GM23338 (cell line): ENCODE data around the gene CAMTA1.

Experiments
- JUNB ChIP-seq: IDR thresholded peaks from one replicate; pipeline ENCODE4 v1.6.1; 2016; ENCODE audit warnings: antibody characterized with exemption; ENCODE audit not compliant: unreplicated experiment
- POLR2AphosphoS5 ChIP-seq: IDR thresholded peaks from 2 replicates; pipeline ENCODE4 v1.6.1; 2016; ENCODE audit warnings: antibody characterized with exemption, low read depth
- TF ChIP-seq, protein P1 (sequence below), 2 experiments: fragments of 200-600 bp in 1 of 2; sonication (generic) in 1 of 2; conservative IDR thresholded peaks; 2 replicates each; pipeline versions ENCODE4 v1.5.1 to v1.6.1; 2016 to 2017; ENCODE audit warnings: antibody characterized with exemption in 2 of 2, low read depth in 2 of 2, mild to moderate bottlenecking in 2 of 2, moderate library complexity in 1 of 2
- TF ChIP-seq, protein P2 (sequence below): IDR thresholded peaks from one replicate; pipeline ENCODE4 v1.6.1; 2018; ENCODE audit warnings: antibody characterized with exemption; ENCODE audit not compliant: unreplicated experiment

DNA sequence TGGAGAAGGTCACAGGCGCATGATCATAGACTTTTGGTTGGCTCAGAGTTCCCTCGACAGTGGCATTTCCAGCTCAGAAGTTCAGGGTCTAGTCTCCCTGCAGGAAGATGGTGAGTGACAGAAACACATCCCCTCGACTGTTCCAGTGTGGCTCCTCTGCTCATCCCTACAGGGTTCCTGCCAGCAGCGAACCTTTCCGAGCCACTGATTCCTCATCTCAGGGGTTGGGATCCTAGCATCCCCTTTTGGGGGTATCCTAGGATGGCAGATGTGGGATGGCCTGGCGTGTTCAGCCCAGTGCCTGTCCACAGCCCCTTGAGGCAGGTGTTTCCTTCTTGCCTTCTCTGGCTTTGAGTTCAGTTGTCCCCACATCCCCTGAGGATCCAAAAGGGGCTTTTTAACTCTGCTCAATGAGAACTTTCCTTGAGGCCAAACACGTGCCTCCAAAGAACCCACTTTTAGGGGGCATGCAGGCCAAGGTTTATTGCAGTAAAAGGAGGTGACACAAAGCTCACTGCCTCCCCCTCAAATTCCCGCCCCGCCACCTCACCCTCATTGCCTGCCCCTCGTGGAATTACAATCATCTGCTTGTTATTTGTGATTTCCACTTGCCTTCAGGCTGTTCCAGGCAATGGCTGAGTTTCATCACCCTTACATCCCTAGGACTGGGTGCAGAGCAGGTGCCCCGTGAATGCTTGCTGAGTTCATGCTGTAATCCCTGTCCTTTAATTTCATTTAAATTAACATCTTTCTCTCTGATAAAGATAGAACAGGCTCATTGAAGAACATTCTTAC lies 440.7 kb downstream of the CAMTA1 start:
- TF ChIP-seq, protein P1, sequence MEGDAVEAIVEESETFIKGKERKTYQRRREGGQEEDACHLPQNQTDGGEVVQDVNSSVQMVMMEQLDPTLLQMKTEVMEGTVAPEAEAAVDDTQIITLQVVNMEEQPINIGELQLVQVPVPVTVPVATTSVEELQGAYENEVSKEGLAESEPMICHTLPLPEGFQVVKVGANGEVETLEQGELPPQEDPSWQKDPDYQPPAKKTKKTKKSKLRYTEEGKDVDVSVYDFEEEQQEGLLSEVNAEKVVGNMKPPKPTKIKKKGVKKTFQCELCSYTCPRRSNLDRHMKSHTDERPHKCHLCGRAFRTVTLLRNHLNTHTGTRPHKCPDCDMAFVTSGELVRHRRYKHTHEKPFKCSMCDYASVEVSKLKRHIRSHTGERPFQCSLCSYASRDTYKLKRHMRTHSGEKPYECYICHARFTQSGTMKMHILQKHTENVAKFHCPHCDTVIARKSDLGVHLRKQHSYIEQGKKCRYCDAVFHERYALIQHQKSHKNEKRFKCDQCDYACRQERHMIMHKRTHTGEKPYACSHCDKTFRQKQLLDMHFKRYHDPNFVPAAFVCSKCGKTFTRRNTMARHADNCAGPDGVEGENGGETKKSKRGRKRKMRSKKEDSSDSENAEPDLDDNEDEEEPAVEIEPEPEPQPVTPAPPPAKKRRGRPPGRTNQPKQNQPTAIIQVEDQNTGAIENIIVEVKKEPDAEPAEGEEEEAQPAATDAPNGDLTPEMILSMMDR (conservative IDR thresholded peaks at IDR 0.05; ENCODE audit: low read depth in 2 of 2), result no peak
- no peak for TF ChIP-seq JUNB
- no peak for TF ChIP-seq POLR2AphosphoS5
- TF ChIP-seq, protein P2, sequence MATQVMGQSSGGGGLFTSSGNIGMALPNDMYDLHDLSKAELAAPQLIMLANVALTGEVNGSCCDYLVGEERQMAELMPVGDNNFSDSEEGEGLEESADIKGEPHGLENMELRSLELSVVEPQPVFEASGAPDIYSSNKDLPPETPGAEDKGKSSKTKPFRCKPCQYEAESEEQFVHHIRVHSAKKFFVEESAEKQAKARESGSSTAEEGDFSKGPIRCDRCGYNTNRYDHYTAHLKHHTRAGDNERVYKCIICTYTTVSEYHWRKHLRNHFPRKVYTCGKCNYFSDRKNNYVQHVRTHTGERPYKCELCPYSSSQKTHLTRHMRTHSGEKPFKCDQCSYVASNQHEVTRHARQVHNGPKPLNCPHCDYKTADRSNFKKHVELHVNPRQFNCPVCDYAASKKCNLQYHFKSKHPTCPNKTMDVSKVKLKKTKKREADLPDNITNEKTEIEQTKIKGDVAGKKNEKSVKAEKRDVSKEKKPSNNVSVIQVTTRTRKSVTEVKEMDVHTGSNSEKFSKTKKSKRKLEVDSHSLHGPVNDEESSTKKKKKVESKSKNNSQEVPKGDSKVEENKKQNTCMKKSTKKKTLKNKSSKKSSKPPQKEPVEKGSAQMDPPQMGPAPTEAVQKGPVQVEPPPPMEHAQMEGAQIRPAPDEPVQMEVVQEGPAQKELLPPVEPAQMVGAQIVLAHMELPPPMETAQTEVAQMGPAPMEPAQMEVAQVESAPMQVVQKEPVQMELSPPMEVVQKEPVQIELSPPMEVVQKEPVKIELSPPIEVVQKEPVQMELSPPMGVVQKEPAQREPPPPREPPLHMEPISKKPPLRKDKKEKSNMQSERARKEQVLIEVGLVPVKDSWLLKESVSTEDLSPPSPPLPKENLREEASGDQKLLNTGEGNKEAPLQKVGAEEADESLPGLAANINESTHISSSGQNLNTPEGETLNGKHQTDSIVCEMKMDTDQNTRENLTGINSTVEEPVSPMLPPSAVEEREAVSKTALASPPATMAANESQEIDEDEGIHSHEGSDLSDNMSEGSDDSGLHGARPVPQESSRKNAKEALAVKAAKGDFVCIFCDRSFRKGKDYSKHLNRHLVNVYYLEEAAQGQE, result no peak
